Ammon's horn (tissue), 1 donor: ENCODE data around the gene SERPINB2.
"Not testable (repeated sequence)": the region's sequence is repeated elsewhere in the genome, so short reads cannot be mapped to it uniquely, and the experiment has no call there.

Experiments used
- DNase-seq: peaks from one replicate; pipeline ENCODE4 v3.0.0-alpha.2; 2016; ENCODE audit warnings: low spot score

The SERPINB2 gene

DNA sequence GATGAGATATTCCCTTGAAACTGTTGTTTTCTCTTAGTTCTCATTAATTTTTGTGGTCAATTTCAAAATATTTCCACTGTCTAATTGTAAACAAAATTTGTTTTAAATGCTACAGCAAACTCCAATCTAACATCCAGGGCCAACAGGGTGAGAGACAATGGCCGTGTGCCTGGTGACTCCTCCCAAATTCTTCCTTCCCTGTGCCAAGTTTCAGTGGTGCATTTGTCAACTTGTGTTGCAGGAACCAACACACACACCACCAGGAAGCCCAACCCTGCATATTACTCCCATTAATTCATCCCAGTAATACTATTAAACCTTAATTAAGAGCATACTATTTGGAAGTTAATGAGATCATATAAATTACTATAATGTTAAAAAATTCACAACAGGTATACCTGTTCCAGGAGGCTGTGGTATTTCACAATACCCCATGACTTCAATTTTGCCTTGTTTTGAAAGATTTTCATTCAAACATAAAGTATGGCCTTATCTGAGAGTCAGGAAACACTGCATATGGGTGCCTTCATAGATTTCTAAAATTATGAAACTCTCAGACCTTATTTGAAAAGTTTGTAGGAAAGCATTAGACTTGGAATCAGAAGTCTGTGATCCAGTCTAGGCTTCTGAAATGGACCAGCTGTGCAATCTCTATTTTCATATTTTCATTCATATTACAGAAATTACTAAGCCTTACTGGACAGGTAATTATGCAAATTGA, 1.1 kb downstream of the SERPINB2 start:
- no peak for DNase-seq

DNA sequence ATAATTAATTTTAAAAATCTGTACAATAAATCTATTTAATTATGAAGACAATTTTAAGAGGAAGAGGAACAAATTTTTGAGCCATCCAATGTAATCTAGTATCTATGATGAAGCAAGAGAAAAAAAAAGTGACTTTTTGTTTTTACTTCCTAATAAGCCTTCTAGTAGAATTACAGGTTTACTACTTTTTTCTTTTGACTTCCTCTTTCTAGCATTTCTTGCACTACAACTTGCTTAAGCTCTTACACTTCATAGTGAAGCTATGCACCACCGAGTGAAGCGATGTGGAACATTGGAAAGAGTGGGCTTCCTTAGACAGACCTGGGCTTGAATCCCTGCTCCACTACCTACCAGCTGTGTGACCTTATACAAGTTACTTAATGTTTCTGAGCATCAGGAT, 2.1 kb downstream of the SERPINB2 start:
- no peak for DNase-seq

DNA sequence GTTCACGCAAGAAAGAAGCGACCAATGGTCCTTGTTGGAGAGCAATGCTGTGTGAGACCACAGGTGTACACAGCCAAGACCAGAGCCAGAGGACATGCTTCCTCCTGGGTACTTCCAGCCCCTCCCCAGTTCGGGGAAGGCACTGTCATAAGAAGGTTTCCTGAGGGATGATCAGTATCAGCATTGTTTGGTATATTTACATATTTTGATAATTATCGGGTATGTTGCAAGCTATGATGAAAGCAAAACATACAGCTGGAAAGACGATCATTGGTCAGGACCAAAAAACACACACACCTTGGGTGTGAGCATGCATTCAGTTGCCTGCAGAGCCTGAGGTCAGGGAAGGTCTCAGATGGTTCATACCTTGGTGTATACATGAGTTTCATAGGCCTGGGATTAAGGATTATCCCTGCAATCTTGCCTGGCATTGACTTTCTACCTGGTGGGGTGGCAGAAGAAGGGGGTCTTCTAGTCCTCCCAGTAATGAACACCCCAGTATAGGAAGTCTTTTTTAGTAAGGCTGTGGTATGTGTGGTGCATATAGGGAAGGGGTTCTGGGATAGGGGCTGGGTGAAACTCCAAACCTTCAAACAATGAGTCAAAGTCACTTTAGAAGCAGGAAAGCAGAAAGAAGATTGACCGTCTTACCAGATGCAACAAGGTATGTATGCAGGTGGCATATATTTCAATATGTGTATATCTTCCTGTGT, 2.9 kb downstream of the SERPINB2 start:
- no peak for DNase-seq

DNA sequence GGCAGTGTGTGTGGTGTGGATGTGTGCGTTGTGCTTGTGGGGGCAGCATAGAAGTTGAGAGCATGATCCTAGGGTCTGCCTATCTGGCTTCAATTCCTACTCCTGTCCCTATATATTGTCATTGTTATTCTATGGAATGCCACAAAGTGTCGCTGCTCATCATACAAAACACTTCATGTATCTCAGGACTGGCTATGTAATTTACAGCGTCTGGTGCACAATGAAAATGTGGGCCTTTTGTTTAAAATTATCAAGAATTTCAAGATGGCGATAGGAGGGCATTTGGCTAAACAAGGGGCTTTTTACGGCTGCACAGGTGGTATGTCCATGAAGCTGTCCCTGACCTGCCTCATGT, 3.4 kb downstream of the SERPINB2 start:
- DNase-seq: peak; percentile 5

DNA sequence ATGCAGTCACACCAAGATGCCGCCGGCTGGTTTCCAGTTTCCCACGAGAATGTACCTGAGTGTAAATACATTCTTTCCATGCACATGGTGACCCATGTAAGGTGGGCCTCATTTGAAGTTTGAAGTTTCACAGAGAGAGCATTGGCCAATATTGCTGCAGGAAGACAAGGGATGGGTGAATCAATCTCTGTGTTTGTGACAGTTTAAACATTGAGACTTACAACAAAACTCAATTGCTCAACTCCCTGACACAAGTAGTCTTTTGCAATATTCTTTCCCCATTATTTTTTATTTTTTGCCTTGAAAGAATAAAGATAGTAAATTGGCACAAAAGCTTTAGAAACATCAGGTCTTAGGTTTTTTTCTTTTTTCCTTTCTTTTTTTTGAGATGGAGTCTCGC, 5.1 kb downstream of the SERPINB2 start:
- DNase-seq: no peak

DNA sequence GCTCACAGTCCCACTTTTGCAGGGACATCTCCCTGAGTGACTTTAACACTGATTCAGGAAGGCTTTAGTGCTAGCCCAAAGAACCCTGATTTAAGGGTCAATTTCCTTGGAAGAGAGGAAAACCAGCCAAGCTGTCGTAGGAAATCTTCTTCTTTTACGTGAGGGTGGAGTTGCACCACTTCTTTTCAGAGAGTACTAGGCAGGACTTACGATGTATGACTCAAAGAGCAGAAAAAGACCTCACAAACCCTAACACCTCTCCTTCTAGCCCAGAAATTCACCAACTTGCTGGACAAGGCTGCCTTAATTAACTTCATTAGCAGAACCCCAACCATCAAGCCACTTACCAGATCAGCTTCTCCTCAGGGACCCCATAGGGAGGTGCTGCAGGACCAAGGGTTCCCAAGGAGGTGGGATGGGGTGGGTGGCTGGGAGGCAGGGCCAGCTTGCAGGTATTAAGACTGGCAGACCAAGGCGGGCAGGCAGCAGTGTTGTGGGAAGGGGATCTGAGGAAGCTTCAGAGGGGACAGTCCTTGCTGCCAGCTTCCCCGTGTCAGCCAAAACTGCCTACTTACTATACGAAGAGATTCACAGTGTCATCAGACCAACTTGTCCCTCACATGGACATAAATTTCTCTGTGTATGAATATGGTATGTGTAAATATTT, 6.7 kb downstream of the SERPINB2 start:
- no peak for DNase-seq

DNA sequence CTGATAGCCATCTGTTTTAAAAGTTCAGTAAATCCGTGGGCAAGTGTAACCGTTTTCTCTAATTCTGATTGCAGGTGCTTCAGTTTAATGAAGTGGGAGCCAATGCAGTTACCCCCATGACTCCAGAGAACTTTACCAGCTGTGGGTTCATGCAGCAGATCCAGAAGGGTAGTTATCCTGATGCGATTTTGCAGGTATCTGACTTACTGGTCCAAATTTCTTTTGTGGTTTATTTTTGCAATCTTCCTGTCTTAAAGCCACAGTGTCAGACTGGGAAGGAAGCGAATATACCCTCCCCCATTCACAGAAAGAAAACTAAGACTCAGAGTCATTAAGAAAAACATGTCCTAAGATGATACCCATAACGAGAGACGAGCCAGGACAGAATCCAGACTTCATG, 7.7 kb downstream of the SERPINB2 start:
- DNase-seq: no peak

DNA sequence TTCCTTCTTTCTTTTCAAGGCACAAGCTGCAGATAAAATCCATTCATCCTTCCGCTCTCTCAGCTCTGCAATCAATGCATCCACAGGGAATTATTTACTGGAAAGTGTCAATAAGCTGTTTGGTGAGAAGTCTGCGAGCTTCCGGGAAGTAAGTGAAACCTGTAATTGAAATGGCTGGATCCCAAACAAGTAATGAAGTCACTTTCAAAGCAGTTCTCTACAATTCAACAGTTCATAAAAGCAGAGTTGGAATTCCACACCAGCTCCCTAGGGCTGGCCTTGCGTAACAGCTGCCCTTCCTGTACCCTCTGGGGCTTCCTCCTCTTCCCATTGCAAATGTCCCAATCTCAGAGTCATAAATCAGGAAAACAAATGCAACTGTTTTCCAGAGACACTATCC, 9.6 kb downstream of the SERPINB2 start:
- DNase-seq: no peak

DNA sequence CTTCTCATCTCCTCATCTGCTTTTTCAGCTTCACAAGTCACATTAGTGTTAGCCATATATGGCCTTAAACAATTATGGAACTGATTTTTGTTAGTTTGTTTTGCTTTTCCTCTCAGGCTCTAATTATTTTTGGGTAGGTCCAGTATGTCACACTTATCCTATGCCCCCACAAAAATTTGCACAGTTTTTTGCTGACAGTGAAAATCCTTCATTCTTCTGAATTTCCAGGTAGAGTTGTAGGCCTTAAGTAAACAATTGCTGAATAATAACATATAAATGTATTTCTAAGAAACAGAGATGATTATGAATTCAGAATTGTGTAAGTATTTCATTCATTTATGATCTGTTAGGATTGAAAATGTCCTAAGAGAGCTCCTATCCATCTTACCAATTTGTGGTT, 11.7 kb downstream of the SERPINB2 start:
- no peak for DNase-seq

DNA sequence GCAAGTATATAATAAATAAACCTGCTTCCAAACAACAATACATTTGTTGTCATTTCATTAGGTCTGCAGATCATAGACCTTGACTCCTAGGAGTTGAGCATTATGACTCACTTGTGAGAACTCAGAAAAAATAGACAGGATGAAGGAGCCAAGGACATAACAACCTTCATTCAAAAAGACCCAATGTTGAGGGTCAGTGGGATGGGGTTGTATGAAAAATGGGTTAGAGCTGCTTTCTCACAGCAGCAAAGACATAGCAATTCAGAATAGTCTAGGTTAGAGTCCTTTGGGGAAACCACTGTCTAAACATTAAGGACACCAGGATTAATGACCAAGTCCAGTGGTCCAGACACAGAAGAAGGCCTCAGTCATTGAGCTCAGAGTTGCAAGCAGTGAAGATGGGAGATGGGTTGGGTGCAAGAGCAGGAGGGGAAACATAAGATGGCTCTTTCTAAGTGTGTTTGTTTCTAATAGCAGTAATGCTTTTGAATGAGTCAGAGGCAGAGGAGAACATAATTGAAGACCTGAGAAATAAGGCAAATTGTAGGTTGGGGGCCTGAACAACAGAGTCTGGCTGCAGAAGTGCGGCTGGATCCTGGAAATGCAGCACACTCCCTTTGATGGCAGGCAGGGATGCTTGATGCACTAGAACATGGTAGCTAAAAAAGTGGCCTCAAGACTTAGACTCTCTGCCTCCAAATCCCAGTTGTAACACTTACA, 16.5 kb downstream of the SERPINB2 start:
- no peak for DNase-seq

DNA sequence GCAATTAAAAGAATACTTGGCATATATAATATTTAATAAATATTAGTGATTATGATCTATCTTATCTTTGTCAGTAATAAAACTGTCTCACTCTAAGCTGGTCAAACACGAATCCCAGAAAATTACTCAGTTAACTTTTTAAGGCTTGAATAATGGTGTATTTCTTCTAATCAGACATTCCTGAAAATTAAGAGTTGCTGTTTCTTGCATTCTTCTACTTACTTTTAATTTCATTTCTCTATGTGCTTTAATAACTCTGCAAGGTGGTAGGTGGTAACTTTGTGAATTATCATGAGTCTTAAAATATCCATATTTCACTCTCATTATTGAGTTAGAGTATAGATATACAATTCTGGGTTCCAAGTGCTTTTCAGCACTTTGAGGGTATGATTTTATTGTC, 17.2 kb downstream of the SERPINB2 start:
- no peak for DNase-seq

DNA sequence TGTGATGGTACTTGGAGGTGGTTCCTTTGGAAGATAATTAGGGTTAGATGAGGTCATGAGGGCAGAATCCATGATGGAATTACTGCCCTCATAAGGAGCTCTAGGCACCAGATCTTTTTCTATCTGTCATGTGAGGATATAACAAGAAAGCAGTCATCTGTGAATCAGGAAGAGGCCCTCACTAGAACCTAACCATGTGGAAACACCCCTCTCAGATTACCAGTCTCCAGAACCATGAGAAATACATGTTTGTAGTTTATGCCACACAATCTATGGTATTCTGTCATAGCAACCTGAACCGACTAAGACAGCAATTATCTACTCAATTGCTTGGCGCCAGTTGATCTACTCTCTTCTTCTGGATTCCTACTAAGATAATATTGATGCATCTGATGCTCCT, 17.9 kb downstream of the SERPINB2 start:
- DNase-seq: no peak

DNA sequence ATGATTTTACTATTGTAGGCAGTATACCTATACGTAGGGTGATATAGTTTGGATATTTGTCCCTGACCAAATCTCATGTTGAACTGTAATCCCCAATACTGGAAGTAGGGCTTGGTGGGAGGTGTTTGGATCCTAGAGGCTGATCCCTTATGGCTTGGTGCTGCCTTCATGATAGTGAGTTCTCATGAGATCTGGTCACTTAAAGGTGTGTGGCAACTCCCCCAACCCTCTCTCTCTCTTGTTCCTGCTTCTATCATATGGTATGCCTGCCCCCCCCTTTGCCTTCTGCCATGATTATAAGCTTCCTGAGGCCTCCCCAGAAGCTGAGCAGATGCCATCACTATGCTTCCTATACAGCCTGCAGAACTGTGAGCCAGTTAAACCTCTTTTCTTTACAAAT, 18.6 kb downstream of the SERPINB2 start:
- DNase-seq: no peak

DNA sequence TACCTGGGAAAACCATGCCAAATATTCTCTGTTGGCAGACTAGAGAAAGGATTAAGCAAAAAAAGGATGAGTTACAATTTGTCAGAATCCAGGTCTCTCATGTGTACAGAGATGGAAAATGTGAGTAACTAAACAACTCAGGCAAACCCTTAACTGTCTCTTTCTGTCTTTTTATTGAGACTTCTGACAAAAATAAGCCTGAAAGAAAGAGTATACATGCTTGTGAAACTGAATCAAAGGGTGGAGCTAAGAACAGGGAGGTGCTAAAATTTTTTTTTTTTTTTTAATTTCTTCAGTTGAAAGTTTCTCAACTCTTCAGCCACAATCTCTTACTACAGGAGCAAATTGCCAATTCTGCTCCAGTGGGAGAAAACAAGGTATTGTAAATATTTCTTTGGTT, 20.2 kb downstream of the SERPINB2 start, which contains the start of gene SERPINB10:
Gene SERPINB10, plus strand, starts transcription at position 295 of the 400 bp plus-strand sequence. CDS start 7,553 bp downstream, outside the sequence.
- DNase-seq: no peak

DNA sequence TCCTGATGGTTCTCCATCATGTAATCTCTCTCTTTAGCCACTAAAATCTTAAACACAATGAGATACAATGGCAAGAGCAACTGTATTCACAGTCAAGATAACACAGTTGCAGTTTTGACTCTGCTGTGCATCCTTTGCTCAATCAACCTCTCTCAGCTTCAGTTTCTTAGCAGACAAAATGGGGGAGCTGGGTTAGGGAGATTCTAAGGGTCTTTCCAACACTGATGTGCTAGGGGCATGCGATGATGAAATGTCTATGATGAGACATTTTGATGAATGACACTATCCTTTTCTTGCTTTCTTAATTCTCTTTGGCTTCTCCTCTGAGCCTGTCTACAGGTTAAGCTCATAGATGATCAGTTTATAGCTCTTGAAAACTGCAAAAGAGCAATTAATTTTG, 21.4 kb downstream of the SERPINB2 start:
- no peak for DNase-seq

DNA sequence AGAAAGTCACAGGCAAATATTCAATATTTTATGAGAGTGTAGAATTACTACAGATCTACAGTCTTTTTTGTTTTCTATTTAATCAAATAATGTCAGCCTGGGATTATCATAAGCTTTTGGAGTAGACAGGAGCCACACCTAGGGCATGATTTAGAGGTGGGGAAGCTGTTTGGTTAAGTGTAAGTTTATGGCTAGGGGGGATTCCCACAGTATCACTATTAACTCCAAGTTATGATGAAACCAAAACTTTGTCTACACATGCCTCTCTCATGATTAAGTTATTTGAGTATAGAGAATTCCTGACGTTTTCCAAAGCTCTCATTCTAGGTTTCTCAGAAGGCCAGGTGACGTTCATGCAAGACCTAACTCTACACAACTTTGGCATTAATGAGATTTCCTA, 22.4 kb downstream of the SERPINB2 start:
- no peak for DNase-seq

DNA sequence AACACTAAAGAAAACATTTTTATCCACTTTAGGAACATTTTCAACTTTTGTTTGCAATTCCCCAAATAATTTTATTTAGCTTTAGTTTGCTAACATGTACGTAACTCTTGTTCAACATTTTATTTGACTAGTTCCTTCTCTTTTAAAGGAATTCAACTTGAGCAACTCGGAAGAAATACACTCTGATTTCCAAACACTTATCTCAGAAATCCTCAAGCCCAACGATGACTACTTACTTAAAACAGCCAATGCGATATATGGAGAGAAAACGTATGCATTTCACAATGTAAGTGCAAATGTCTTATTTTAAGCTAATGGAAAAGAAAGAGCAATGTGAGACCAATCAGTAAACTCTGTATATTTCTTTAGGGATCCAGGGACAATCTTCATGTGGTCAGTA, 30.3 kb downstream of the SERPINB2 start:
- DNase-seq: no peak

DNA sequence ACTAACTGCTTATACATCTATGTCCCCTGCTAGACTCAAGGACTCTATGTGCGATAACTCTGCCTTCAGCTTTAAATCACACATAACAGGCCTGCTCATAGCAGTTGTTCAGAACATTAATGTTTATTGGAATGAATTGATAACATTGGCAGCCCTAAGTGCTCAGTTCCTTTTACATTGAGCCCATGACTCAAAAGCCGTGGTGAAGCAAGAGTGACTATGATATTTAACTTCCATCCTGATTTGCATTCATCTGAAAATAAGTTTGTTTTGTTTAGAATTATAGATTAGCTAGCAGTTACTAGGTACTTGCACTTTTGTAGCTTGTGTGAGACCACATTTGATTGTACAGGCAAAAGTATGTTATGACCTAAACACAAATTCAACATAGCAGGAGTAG, 34.5 kb downstream of the SERPINB2 start:
- no peak for DNase-seq

DNA sequence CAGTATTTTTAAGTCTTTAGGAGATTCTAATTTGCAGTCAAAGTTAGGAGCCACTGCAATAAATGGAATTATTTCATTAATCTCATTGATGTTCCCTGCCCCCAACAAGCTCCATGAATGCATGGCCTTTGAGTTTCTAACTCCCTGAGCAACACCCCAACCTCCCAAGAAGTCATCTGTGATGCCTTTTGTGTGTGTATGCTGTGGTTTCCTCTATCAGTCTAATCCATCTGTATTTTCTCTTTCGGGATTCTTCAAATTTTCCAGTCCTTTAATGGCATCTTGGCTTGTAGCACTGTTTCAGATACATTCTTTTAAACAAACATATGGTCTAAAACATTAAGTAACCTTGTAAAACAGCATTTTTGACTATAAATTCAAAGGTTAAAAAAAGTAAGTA, 37.0 kb downstream of the SERPINB2 start:
- no peak for DNase-seq

DNA sequence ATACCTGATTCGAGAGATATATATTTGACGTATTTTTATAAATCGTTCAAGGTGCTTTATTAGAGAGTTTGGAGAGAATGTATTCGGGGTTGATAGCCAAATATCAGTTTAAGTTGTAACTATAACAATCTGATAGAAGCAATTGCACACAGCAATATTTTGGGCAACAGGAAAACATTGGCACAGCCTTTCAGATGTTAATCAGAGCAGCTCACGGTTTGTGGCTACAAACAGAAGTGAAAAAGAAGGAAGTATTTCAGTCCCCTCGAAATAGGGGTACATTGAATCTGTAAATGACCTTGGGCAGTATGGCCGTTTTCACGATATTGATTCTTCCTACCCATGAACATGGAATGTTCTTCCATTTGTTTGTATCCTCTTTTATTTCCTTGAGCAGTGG, 40.8 kb downstream of the SERPINB2 start:
- DNase-seq: no peak

DNA sequence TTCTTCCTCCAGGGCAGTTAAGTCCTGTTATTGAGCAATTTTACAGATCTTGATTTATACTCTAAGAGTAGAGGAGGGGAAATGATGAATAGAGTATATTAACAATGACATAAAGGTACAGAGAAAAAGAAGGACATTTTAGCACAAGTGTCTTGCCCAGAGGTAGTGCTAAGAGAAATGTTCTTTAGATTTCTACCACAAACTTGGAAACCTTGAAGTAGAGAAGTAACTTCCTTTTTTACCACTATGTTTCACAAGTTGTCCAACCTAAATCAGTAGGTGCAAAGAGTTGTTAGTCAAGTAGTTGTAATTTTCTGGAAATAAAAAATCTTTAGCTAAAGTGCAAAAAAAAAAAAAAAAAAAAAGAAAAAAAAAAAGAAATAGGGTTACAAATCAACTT, 41.9 kb downstream of the SERPINB2 start:
- not testable (repeated sequence) for DNase-seq

DNA sequence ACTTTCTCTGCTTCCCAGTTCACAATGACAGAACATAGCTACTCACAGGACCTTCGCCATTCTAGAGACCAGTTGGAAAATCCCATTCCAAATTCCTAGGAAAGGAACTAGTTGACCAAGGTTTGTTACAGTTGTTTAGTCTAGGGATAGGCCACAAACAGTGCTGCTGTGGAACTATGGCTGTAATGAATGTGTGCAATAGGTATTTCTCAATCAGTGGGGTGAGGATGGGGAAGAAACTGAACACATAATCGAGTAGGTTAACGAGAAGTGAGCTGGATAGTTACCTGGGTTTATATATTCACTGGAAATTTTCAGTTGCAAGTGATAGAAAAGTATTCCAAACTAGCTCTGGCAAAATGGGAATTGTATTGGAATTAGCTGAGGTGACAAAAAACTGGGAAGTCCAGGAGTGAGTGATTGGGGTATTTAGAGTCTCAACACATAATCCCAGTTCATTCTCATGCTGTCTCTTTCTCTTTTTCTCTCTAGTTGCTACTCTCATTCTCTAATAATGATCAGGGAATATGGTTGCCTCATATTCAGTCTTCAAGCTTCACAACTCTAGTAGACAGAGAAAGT, 43.4 kb downstream of the SERPINB2 start:
- DNase-seq: no peak
